Cardiac fibroblast (primary cell): ENCODE results near the gene PAK1IP1.
"Not testable (repeated sequence)": the region's sequence is repeated elsewhere in the genome, so short reads cannot be mapped to it uniquely, and the experiment has no call there.

Experiments used
- DNase-seq, 2 donors: peaks; one replicate each; pipeline versions ENCODE4 v3.0.0 to v3.0.0-alpha.2; 2010; ENCODE audit warnings: low read depth in 2 of 2
- H3K4me3 ChIP-seq, 2 donors: replicated peaks in 1 of 2; 1 replicate in 1 of 2; 2 replicates in 1 of 2; pipeline ENCODE4 v1.5.1; 2011; ENCODE audit warnings: low read depth in 2 of 2, low read length in 2 of 2, mild to moderate bottlenecking in 2 of 2, moderate library complexity in 1 of 2
- TF ChIP-seq, protein P1 (sequence below): IDR thresholded peaks from one replicate; pipeline ENCODE4 v1.5.1; 2011; ENCODE audit warnings: low read depth, mild to moderate bottlenecking, low read length, inconsistent platforms

The PAK1IP1 gene

DNA sequence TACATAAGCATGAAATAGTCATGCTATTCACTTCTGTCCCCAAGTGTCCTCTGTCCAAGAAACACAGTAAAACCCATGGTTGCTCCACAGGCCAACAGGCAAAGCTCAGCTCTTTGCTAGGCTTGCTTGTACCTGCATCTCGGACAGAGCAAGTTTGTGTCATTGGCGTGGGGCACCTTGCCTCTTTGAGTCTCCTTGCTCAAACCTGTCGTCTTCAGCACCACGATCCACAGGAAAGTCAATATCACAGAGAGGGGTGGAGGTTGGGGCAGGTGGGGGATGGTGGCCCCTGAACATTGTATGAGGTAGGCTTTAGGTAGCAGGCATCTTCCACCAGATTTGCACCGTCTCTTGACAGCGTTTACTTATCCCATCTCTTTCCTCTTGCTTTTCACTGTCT, 48.7 kb downstream of the PAK1IP1 start:
- TF ChIP-seq, protein P1, sequence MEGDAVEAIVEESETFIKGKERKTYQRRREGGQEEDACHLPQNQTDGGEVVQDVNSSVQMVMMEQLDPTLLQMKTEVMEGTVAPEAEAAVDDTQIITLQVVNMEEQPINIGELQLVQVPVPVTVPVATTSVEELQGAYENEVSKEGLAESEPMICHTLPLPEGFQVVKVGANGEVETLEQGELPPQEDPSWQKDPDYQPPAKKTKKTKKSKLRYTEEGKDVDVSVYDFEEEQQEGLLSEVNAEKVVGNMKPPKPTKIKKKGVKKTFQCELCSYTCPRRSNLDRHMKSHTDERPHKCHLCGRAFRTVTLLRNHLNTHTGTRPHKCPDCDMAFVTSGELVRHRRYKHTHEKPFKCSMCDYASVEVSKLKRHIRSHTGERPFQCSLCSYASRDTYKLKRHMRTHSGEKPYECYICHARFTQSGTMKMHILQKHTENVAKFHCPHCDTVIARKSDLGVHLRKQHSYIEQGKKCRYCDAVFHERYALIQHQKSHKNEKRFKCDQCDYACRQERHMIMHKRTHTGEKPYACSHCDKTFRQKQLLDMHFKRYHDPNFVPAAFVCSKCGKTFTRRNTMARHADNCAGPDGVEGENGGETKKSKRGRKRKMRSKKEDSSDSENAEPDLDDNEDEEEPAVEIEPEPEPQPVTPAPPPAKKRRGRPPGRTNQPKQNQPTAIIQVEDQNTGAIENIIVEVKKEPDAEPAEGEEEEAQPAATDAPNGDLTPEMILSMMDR: no peak
- DNase-seq: no peak
- H3K4me3 ChIP-seq: no peak overlapping the region

DNA sequence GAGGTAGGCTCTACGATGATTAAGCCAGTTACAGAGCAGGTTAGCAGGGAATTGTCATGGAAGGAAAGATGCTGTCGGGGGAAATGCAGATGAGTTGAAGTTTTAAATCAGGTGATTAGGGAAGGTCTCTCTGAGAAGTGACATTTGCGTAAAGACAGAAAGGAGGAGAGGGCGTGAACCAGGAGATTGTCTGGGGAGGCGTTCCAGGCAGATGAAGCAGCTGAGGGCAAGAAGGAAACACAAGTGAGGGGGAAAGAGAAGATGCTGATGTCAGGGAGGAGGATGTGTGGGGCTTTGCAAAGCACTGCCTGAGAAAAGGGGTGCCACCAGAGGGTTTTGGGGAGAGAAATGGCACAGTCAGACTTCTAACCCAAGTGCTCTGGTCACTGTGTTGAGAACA, 50.3 kb downstream of the PAK1IP1 start:
- H3K4me3 ChIP-seq: no peak overlapping the region

GRCh38 chr6:10746915-10747250, 52.1 kb downstream of the PAK1IP1 start:
- TF ChIP-seq, protein P1: no peak
- no peak for DNase-seq
- H3K4me3 ChIP-seq: peak overlapping the region; percentile 79 to 82

More for the DNA sequence above, 50.3 kb downstream of the PAK1IP1 start:
- TF ChIP-seq, protein P1: no peak
- DNase-seq: no peak

- DNase-seq: peak; percentile 96 to 97
- peak within 1 kb of the TSS; percentile 79 to 82 for H3K4me3 ChIP-seq
- TF ChIP-seq, protein P1: no peak
These were observed 52.6 kb downstream of the PAK1IP1 start, which contains the start of gene TMEM14B for GRCh38 chr6:10747251-10747972. TSS of gene TMEM14B (plus strand) at chr6:10747805. CDS start at chr6:10749246, 1,441 bp downstream.

GRCh38 chr6:10749734-10750133, 55.0 kb downstream of the PAK1IP1 start:
- TF ChIP-seq, protein P1: no peak
- DNase-seq: no peak
- no peak overlapping the region for H3K4me3 ChIP-seq

- not testable (repeated sequence) for DNase-seq, H3K4me3 ChIP-seq
These were observed 55.8 kb downstream of the PAK1IP1 start for GRCh38 chr6:10750568-10750967.

DNA sequence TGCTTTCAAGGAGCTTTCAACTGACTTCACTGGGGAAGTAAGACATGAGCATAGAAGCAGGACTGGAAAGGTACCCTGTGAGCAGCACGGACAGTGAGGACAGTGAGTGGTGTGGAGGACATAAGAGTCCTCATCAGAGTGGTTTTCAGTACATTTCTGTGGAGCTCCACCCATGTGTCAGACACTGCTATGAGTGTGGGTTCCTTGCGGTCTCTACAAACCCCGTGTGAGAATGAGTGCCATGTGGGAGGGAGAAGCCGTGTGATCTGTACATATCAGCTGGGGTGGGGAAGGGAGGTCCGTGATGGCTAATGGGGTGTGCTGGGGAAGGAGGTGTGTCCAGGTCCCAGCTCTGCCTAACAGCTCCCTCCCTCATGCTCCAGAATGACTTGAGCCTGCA, 57.0 kb downstream of the PAK1IP1 start:
- not testable (repeated sequence) for DNase-seq, H3K4me3 ChIP-seq

DNA sequence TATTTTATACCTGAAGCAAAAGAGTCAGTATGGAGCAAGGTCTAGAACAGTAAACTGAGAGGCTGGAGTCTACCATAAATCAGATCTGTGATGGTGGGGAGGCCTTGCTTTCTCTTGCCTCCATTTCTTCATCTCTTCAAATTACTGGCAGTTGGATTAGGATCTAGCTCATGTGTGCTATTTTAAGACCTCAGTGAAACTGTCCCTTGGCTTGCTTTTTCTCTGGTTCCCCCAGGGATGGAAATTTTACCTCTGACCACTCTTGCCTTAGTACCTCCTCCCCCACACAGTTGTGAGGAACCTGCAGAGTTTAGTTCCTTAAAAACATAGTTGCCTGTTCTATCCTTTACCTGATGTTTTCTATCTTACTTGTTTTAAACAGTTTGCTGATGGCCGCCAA, 61.3 kb downstream of the PAK1IP1 start:
- no peak overlapping the region for H3K4me3 ChIP-seq
- TF ChIP-seq, protein P1: no peak
- DNase-seq: no peak
